Lower leg skin (tissue), 3 donors: Measurements from ENCODE around the gene CARD14.

ENCODE experiments used
- POLR2A ChIP-seq, 2 donors: fragments of 450-650 bp; IDR thresholded peaks; one replicate each; pipeline ENCODE4 v1.6.1; 2016 to 2017; ENCODE audit warnings: antibody characterized with exemption in 2 of 2, mild to moderate bottlenecking in 1 of 2, moderate library complexity in 1 of 2
- TF ChIP-seq, protein P1 (sequence below), 3 donors: fragments of 450-650 bp; IDR thresholded peaks; one replicate each; pipeline ENCODE4 v1.5.1; 2016; ENCODE audit warnings: antibody characterized with exemption in 3 of 3, mild to moderate bottlenecking in 3 of 3, moderate library complexity in 2 of 3

GRCh38 chr17:80141463-80142165, 28.2 kb upstream of the CARD14 start:
- TF ChIP-seq, protein P1, sequence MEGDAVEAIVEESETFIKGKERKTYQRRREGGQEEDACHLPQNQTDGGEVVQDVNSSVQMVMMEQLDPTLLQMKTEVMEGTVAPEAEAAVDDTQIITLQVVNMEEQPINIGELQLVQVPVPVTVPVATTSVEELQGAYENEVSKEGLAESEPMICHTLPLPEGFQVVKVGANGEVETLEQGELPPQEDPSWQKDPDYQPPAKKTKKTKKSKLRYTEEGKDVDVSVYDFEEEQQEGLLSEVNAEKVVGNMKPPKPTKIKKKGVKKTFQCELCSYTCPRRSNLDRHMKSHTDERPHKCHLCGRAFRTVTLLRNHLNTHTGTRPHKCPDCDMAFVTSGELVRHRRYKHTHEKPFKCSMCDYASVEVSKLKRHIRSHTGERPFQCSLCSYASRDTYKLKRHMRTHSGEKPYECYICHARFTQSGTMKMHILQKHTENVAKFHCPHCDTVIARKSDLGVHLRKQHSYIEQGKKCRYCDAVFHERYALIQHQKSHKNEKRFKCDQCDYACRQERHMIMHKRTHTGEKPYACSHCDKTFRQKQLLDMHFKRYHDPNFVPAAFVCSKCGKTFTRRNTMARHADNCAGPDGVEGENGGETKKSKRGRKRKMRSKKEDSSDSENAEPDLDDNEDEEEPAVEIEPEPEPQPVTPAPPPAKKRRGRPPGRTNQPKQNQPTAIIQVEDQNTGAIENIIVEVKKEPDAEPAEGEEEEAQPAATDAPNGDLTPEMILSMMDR (IDR thresholded peaks at IDR 0.05), result no peak
- no peak for TF ChIP-seq POLR2A (IDR thresholded peaks at IDR 0.05)
